Esophagus muscularis mucosa (tissue), 4 donors: ENCODE results near the gene NUDT1.

Experiments
- EP300 ChIP-seq: sonication (generic); formaldehyde crosslinking; IDR thresholded peaks from one replicate; pipeline ENCODE4 v1.6.1; 2017; ENCODE audit warnings: antibody characterized with exemption
- POLR2A ChIP-seq: fragments of 450-650 bp; IDR thresholded peaks from one replicate; pipeline ENCODE4 v1.6.1; 2017; ENCODE audit warnings: antibody characterized with exemption, moderate library complexity, mild to moderate bottlenecking, low read depth
- POLR2AphosphoS5 ChIP-seq, 2 donors: sonication (generic); formaldehyde crosslinking; IDR thresholded peaks; one replicate each; pipeline ENCODE4 v1.6.1; 2017; ENCODE audit warnings: antibody characterized with exemption in 2 of 2
- TF ChIP-seq, protein P1 (sequence below), 3 experiments: fragments of 200-600 bp in 2 of 3; fragments of 450-650 bp in 1 of 3; sonication (generic) in 2 of 3; IDR thresholded peaks; one replicate each; pipeline ENCODE4 v1.5.1; 2017 to 2019; ENCODE audit warnings: antibody characterized with exemption in 3 of 3, mild to moderate bottlenecking in 2 of 3, moderate library complexity in 1 of 3

DNA sequence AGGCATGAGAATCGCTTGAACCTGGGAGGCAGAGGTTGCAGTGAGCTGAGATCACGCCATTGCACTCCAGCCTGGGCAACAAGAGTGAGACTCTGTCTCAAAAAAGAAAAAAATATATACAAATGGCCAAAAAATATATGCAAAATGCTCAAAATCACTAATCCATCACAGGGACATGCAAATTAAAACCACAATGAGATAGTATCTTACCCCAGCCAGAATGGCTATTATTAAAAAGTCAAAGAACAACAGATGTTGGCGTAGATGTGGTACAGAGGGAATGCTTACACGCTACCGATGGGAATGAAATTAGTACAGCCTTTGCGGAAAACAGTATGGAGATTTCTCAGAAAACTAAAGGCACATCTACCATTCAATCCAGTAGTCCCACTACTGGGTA is 54.8 kb downstream of the NUDT1 start:
- TF ChIP-seq, protein P1, sequence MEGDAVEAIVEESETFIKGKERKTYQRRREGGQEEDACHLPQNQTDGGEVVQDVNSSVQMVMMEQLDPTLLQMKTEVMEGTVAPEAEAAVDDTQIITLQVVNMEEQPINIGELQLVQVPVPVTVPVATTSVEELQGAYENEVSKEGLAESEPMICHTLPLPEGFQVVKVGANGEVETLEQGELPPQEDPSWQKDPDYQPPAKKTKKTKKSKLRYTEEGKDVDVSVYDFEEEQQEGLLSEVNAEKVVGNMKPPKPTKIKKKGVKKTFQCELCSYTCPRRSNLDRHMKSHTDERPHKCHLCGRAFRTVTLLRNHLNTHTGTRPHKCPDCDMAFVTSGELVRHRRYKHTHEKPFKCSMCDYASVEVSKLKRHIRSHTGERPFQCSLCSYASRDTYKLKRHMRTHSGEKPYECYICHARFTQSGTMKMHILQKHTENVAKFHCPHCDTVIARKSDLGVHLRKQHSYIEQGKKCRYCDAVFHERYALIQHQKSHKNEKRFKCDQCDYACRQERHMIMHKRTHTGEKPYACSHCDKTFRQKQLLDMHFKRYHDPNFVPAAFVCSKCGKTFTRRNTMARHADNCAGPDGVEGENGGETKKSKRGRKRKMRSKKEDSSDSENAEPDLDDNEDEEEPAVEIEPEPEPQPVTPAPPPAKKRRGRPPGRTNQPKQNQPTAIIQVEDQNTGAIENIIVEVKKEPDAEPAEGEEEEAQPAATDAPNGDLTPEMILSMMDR (IDR thresholded peaks at IDR 0.05), result no peak
- TF ChIP-seq POLR2A, result no peak
- no peak for TF ChIP-seq POLR2AphosphoS5 (IDR thresholded peaks at IDR 0.05)
- TF ChIP-seq EP300, result no peak
